ENCODE data around the gene HCN2. TPM values are rescaled to one million over a fixed set of nuclear protein-coding genes. Genes with fewer than 3 reads are reported as not detected.

Gene HCN2
- total and polyA plus RNA-seq, 2 of the 13 experiments (the other 11 are each of a cell fraction or from before 2014, with no cell fraction given) = 0.01 TPM; not detected in 1

- TF ChIP-seq SOX13 (IDR thresholded peaks at IDR 0.05) (no peak), SOX13 (CRISPR knock-in tag; conservative IDR thresholded peaks at IDR 0.05 in 1 of 2, IDR thresholded peaks at IDR 0.05 in 1 of 2) (peak in 1 of 2 experiments; percentile 30; a peak in 1 of 4 replicates), ZNF570 (CRISPR knock-in tag; IDR thresholded peaks at IDR 0.05; ENCODE audit: borderline replicate concordance) (no peak), ESRRA (CRISPR knock-in tag; IDR thresholded peaks at IDR 0.05; ENCODE audit: low read depth) (no peak), ZFAT (CRISPR knock-in tag; conservative IDR thresholded peaks at IDR 0.05) (no peak), IRF2 (CRISPR knock-in tag; IDR thresholded peaks at IDR 0.05) (no peak), ZNF441 (CRISPR knock-in tag; IDR thresholded peaks at IDR 0.05; ENCODE audit: borderline replicate concordance) (no peak), MAX (IDR thresholded peaks at IDR 0.05) (peak; percentile 43), ZBTB25 (CRISPR knock-in tag; IDR thresholded peaks at IDR 0.05) (0 out of 2 replicates have a peak, but pooled peaks have one; percentile 43), THYN1 (CRISPR knock-in tag; IDR thresholded peaks at IDR 0.05; ENCODE audit: borderline replicate concordance, low read depth) (no peak), PAWR (CRISPR knock-in tag; IDR thresholded peaks at IDR 0.05; ENCODE audit: borderline replicate concordance) (no peak), FUBP1 (CRISPR knock-in tag; IDR thresholded peaks at IDR 0.05; ENCODE audit: borderline replicate concordance) (no peak), DNMT3B (CRISPR knock-in tag; conservative IDR thresholded peaks at IDR 0.05) (no peak), BCL3 (CRISPR knock-in tag; IDR thresholded peaks at IDR 0.05) (no peak), FOXO1 (CRISPR knock-in tag; IDR thresholded peaks at IDR 0.05) (peak; percentile 24; the same call in 1 of the 2 replicates), ZNF160 (CRISPR knock-in tag; IDR thresholded peaks at IDR 0.05) (no peak), SRF (IDR thresholded peaks at IDR 0.05; ENCODE audit: low read depth, low read length) (no peak), MLXIP (CRISPR knock-in tag; IDR thresholded peaks at IDR 0.05; ENCODE audit: borderline replicate concordance) (no peak), GRHL1 (CRISPR knock-in tag; conservative IDR thresholded peaks at IDR 0.05) (no peak), HDAC6 (IDR thresholded peaks at IDR 0.05; ENCODE audit: low read depth, low read length) (no peak), ZBTB21 (CRISPR knock-in tag; IDR thresholded peaks at IDR 0.05) (no peak)
Observed at GRCh38 chr19:566403-566802, 23.3 kb upstream of the HCN2 start (continued).

Data from HepG2 (cell line).